ENCODE data around the gene DNASE2.
"Not testable (repeated sequence)": the region's sequence is repeated elsewhere in the genome, so short reads cannot be mapped to it uniquely, and the experiment has no call there.

DNASE2 gene, protein sequence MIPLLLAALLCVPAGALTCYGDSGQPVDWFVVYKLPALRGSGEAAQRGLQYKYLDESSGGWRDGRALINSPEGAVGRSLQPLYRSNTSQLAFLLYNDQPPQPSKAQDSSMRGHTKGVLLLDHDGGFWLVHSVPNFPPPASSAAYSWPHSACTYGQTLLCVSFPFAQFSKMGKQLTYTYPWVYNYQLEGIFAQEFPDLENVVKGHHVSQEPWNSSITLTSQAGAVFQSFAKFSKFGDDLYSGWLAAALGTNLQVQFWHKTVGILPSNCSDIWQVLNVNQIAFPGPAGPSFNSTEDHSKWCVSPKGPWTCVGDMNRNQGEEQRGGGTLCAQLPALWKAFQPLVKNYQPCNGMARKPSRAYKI

DNA sequence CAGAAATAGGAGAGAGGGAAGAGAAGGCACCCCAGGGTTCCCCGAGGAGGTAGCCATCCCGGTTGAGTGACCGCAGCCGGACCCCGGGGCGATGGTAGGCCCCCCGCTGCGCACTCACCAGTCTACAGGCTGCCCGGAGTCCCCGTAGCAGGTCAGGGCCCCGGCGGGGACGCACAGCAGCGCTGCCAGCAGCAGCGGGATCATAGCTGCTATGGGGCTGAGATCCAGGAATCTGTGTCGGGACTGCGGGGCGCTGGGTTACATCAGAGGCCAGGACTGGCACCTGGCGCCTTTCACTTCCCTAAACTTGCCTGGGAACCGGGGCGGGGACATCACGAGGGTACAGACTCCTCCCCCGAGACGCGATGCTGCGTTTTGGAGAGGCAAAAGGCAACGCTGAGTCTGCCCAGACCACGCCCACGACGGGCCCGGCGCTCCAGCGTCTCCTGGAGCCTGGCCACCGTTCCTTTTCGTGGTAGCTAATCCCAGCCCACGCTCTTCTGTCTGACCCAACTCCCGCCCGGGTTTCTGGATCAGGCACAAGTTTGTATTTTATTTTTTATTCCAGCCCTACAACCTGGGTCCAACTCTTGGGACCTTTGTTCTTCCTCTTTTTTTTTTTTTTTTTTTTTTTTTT lies at the start of gene DNASE2:
TSS of gene DNASE2 (minus strand) at position 278 of the 637 bp plus-strand sequence. CDS start at position 204, 74 bp downstream.
- DNase-seq (ENCODE audit: low read depth in 2 of 2), result peak; percentile 84 to 91

DNA sequence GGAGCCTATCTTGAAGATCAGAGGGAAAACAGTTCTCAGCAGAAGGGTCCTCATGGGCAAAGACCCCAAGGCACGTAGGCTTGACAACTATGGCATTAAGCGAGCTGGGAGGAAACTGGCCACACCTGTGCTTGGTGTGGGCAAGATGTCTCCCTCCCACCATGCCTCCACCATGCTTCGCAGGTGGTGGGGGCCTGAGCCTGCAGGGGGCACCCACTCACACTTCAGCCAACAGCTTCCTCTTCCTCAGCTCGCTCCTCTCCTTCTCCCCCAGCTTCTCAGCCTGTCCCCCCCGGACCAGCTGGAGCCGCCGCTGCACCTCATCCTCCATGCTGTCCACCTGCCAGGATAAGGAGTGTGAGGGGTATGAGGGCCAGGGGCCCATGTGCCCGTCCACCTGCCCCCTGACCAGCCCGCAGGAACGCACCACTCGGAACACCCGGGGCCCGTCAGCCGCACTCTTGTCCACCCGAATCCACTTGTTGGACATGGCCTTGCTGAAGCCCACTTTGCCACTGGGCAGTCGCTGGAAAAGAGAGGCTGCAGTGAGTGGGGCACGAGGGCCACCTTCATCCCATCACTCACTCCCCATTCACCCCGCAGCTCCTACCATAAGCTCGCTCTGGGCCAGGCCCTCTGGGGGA lies 48.9 kb upstream of the DNASE2 start:
- no peak for DNase-seq (ENCODE audit: low read depth in 2 of 2)

DNA sequence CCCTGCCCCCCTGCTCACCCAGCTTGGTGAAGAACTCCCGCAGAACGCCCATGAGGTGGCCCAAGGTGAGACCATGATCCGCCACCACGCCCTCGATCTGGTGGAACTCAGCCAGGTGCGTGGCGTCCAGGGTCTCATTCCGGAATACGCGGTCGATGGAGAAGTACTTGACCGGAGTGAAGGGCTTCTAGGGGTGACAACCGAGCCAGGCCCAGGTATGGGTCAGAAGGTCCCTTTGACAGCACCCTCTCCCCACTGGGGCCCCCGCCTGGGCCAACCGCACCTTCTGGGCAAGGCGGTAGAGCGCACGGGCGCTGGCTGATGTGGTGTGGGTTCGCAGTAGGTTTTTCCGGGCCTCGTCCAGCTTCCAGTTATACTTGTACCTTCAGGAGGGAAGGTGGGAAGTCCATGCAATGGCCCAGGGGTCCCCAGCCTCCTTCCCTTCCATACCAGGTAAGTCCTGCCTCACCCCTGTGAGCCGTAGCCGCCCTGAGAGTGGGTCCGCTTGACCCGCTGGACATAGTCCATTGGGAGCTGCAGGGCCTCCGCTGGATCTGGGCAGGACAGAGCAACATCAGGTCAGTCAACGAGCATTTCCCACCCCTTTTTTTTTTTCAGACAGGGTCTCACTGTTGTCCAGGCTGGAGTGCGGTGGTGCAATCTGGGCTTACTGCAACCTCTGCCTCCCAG lies 43.5 kb upstream of the DNASE2 start:
- no peak for DNase-seq (ENCODE audit: low read depth in 2 of 2)

DNA sequence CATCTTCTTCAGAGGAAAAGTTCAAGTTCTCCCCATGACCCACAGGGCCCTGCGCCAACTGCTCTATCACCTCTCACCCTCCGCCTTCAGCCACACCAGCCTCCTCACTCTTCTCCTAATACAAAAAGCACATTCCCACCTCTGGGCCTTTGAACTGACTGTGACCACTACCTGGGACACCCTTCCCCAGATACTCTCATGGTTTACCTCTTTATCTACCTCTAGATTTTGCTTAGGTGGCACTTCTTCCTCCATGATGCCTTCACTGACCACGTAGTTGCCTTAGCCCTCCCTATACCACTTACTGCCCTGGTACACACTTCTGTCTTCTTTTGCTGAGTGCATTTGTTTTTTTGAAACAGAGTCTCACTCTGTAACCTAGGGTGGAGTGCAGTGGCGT lies 41.7 kb upstream of the DNASE2 start:
- no peak for DNase-seq (ENCODE audit: low read depth in 2 of 2)

DNA sequence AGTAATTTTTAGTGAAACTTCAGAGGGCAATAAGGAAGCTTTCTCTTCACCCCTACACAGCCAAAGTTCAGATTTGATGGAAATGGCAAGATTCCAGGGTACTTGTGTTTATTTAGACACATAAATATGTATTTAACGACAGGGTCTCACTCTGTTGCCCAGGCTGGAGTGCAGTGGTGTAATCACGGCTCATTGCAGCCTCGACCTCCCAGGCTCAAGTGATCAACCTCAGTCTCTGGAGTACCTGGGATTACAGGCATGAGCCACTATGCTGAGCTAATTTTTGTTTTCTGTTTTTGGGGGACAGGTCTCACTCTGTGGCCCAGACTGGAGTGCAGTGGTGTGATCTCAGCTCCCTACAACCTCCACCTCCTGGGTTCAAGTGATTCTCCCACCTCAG lies 39.8 kb upstream of the DNASE2 start:
- no peak for DNase-seq (ENCODE audit: low read depth in 2 of 2)

DNA sequence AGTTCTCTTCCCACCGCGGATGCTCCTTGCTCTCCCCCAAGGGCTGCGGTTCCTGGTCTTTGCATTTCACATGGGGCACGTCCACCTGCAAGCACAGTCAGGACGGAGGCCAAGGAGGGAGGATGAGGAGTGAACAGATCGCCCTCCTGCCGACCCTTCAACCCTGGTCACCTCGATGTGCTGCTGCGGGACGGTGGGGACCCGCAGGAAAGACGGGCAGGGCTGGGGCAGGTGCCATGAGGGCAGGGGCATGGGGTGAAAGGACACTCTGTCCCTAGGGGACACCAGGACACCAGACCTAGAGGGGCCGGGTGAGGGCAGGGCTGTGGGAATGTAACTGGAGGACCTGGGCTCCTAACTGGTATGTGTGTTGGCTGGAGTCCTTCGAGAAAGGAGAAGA lies 37.0 kb upstream of the DNASE2 start:
- DNase-seq (ENCODE audit: low read depth in 2 of 2), result no peak

DNA sequence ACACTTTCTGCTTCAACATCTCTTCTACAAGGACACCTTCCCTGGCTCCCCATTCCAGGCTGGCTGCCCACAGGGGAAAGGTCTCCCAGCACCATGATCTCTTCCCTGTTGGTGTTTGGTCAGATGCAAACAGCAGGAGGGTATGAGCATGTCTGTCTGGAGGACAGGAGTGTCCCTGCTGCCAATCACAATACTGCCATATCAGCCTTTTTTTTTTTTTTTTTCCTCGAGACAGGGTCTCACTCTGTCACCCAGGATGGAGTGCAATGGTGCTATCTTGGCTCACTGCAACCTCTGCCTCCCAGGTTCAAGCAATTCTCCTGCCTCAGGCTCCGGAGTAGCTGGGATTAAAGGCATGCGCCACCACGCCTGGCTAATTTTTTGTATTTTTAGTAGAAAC lies 34.6 kb upstream of the DNASE2 start:
- not testable (repeated sequence) for DNase-seq (ENCODE audit: low read depth in 2 of 2)

DNA sequence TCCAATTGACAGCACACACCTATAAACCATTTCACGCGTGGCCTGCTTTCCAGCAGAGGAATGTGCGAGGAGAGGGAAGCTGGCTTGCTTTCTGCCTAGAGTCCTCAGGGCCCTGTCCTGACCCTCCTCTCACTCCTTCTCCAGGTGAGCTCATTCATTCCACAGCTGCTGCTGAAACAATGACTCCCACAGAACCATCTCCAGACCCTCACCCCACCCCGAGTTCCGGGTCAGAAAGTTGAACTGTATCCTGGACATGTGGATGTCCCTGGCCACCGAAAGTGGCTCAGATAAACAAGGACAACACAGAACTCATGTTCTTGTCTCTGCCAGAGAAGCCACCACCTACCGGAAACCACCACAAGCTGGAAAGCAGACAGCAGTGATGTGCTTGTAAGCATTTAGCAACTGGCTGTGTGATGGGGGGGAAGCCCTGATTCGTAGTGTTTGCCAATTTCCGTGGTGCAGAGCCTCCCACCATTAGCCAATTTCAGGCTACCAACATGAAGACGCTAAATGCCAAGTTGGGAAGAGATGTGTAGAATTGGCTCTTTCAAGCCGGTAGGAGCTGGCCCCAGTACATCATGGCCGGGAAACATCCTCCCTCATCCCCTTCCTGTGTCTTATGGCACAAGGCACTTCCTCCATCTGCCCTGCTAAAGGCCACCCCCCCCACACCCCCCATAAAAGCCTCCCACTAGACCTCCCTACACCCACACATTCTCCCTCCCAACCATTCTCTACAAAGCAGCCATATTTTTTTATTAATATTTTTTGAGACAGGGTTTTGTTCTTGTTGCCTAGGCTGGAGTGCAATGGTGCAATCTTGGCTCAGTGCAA lies 32.8 kb upstream of the DNASE2 start:
- peak in 1 of 2 donors; percentile 19 for DNase-seq (ENCODE audit: low read depth in 2 of 2)

DNA sequence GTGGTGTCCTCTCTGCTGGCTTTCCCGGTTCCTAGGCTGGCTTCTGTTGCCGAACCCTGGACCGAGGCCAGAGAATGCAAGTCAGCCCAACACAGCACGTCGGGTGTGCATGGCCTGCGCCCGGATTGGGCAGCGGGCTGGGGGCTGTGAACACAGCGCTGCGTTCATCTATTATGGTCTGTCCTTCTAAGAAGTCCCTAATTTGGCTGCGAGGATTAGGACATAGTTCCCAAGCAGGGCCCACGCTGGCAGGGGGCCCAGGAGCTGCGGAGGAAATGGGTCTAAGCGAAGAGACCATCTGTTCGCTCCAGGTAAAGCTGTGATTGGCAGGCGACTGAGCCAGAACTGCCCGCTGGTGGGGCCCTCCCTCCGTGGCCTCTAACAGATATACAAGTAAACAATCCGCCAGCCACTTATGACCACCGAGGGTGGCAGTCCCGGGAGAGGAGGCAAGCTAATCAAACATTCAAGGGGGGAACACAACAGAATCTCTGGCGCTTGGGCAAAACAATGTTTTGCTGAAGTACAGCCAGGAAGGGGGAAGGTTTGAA lies 31.8 kb upstream of the DNASE2 start:
- no peak for DNase-seq (ENCODE audit: low read depth in 2 of 2)

DNA sequence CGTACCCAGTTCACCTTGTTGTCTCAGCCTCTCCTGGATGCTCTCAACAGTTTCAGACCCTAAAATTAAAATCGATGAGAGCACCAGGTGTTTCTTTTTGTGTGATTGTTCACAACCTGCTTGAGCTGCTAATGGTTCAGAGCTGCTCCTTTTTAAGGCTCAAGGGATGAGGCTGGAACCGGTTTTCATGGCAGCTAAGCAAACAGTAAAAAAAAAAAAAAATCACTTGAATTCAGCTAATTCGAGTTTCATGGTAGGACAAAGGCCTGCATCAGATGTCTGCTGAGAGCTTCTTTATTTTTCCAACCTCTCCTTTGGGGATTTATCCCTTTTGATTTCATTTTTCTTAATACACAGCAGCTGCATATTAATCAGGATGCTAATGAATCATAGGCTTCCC lies 31.3 kb upstream of the DNASE2 start:
- no peak for DNase-seq (ENCODE audit: low read depth in 2 of 2)

DNA sequence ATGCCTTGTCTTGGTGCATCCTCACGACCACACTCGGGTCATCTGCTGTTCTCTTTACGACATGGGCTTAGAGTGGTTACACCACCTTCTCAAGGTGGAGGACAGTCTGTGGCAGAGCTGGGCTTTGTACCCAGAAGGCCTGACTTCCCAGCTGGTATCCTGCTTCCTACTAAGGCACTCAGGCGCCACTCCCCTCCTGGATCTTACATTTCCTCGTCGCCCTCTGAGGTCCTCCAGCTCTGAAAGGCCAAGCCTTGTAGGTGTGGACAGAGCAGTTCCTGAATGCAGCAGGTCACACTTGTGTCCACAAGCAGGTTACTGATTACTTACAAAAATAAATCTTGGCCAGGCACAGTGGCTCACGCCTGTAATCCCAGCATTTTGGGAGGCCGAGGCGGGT lies 25.9 kb upstream of the DNASE2 start:
- no peak for DNase-seq (ENCODE audit: low read depth in 2 of 2)

DNA sequence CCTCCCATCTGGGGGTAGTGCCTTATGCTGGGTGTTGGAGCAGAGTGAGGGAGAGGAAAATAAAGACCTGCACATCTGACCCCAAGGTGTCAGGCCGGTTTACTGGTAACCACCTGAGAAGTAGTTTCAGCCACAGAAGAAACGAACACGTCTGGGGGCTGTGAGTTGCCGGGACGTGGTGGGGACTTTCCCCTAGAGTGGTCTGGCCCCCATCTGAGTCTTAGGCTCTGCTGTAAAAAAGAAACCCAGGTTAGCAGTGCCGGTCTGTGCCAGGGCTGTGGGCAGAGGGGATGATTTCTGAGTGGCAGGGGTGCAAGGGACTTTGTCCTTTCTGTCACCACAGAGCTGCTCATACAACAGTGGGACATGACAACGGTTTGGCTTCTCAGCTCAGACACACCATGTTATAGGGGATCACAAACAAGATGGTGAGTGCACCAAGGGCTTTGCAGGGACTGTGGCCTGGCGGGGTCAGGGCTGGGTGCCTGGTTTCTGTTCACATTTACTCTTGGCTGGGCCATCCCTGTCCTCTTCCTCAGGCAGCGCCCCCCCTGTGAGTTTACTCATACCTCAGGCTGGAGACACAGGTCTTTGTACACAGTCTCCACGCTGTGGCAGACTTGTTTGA lies 18.8 kb upstream of the DNASE2 start:
- no peak for DNase-seq (ENCODE audit: low read depth in 2 of 2)

DNA sequence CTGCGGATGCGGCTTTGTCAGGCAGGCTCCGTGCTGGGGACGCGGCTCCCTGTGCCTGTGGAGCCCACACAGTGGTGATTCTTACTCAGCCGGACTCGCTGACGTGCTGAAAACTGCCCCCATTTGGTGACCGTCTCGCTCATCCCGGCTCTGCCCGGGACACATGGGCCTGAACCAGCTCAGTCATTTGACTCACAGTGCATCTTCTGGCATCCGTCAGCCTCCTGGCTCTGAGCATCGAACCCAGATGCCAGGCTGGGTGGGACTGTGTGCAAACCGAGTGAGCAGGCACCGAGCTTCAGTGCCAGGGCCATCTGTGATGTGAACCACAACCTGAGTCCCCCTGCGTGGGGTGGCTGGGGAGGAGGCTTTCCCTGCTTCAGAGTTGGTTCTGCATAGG lies 15.2 kb upstream of the DNASE2 start:
- DNase-seq (ENCODE audit: low read depth in 2 of 2), result no peak

DNA sequence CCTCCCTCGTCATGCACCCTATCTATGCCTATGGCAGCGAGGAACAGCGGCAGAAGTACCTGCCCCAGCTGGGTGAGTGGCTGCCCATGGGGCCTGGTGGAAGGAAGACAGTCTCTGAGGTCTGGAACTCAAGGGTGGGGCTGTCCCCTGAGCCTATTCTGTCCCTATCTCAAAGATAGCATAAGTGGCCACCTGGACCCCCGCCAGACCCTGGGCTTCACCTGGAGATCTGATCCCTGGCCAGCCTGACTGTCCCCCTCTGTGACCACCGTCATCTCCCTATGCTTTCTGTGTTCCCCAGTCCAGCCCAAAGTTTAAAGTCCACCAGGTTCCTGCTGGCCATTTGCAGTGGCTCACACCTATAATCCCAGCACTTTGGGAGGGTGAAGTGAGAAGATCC lies 12.3 kb upstream of the DNASE2 start:
- no peak for DNase-seq (ENCODE audit: low read depth in 2 of 2)

DNA sequence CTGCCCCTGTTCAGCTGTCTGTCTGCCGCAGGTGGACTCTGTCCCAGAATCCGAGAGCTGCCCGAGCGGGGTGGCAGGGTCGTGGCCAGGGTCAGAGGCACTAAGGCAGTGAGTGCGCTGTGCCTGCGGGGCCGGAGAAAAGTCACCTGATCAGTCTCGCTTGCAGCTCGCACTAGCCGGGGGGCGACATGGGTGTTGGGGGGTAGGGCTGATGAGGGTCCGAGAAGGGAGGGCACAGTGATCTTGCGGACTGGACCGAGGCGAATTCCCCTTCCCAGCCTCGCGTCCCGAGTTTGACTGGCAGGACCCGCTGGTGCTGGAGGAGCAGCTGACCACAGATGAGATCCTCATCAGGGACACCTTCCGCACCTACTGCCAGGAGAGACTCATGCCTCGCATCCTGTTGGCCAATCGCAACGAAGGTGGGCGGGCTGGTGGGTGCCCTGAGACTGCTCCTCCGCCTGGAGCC lies 10.3 kb upstream of the DNASE2 start:
- DNase-seq (ENCODE audit: low read depth in 2 of 2), result no peak

DNA sequence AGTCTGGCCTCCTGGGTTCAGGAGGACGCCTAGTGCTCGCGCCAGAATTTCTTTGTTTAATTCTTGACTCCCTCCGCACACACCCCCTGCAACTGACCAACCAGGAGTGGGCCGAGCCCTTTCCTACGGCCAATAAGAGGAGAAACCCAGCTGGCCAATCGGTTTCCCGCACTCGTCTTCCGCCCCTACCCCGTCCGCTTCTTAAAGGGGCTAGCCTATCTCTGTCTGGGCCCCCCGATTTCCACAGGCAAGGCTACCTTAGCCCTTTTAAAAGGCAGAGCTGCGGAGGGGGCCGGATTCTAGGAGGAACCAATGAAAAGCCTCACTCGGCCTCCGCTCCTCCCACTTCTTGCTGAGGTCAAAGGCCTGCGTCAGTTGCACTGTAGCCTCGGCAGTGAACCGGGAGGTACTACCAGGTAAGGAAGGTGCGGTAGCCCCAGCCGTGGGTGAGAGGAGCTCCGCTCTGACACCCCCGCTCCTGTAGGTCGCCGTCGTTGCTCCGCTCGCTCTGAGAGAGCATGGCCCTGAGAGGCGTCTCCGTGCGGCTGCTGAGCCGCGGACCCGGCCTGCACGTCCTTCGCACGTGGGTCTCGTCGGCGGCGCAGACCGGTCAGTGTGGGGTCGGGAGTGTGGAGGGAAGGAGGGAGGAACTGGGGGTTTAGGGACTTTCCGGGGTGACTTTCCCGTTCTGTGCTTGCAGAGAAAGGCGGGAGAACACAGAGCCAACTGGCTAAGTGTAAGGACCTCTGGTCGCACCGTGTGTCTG lies 9.7 kb upstream of the DNASE2 start, which contains the start of gene GCDH:
TSS of gene GCDH (plus strand) at position 374 of the 766 bp plus-strand sequence. CDS start at position 519, 145 bp downstream.
- DNase-seq (ENCODE audit: low read depth in 2 of 2), result peak; percentile 93 to 95

DNA sequence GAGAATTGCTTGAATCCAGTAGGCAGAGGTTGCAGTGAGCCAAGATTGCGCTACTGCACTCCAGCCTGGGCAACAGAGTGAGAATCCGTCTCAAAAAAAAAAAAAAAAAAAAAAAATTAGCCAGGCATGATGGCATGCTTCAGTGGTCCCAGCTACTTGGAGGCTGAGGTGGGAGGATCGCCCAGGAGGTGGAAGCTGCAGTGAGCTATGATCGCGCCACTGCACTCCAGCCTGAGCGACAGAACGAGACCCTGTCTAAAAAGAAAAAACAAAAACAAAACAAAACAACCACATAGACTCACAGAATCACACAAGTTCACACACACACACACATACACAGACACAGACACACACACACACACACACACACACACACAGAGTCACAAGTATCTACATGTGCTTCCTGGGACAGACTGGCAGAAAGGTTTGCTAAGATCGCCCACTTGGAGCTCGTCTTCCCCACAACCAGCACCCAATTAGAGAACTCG lies 9.1 kb upstream of the DNASE2 start:
- not testable (repeated sequence) for DNase-seq (ENCODE audit: low read depth in 2 of 2)

DNA sequence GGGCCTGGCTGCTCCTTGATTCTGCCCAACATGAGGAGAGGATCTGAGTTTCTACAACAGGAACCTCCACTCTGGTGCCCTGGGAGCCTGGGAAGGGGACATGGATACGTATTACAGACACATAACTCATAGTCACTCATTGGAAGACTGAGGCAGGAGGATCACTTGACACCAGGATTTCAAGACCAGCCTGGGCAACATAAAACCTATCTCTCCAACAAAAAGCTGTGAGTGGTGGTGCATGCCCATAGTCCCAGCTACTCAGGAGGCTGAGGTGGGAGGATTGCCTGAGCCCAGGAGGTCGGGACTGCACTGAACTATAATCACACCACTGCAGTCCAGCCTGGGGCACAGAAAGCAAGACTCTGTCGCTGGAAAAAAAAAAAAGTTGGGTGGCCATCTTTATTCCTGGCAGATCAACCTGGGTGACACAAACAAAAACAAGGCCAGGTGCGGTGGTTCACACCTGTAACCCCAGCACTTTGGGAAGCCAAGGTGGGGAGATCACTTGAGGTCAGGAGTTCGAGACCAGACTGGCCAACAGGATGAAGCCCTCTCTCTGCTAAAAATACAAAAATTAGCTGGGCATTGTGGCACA lies 6.9 kb upstream of the DNASE2 start:
- DNase-seq (ENCODE audit: low read depth in 2 of 2), result no peak
